Neural progenitor cell (in vitro differentiated cells): ENCODE measurements around the gene HSD17B13.

Source experiments
- EZH2 ChIP-seq: fragments of 200-600 bp; sonication (generic); IDR thresholded peaks from 2 replicates; pipeline ENCODE4 v1.6.1; 2017; ENCODE audit warnings: antibody characterized with exemption, mild to moderate bottlenecking, moderate library complexity
- EZH2phosphoT487 ChIP-seq: fragments of 200-600 bp; sonication (generic); IDR thresholded peaks from 2 replicates; pipeline ENCODE4 v1.6.1; 2017; ENCODE audit warnings: antibody characterized with exemption
- TF ChIP-seq, protein P1 (sequence below): fragments of 200-600 bp; sonication (generic); IDR thresholded peaks from 2 replicates; pipeline ENCODE4 v1.5.1; 2017; ENCODE audit warnings: antibody characterized with exemption, mild to moderate bottlenecking

DNA sequence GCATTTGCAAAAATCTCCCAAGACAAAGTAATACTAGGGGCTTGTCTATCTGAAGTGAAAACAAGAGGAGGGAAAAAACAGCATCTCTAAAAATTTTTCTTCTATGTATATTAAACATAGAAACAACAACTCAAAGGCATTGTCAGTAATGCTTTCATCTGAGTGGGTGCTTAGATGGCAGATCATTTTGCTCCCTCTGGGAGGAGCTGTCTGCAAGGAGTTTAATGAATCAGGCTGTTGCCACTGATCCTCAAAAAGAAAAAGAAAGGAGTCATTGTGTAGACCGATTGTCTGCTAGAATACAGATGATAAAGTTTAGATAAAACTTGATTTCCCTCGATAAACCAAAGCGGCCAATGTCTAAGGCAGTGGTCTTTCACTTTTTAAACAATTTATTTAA, 52.5 kb downstream of the HSD17B13 start:
- TF ChIP-seq, protein P1, sequence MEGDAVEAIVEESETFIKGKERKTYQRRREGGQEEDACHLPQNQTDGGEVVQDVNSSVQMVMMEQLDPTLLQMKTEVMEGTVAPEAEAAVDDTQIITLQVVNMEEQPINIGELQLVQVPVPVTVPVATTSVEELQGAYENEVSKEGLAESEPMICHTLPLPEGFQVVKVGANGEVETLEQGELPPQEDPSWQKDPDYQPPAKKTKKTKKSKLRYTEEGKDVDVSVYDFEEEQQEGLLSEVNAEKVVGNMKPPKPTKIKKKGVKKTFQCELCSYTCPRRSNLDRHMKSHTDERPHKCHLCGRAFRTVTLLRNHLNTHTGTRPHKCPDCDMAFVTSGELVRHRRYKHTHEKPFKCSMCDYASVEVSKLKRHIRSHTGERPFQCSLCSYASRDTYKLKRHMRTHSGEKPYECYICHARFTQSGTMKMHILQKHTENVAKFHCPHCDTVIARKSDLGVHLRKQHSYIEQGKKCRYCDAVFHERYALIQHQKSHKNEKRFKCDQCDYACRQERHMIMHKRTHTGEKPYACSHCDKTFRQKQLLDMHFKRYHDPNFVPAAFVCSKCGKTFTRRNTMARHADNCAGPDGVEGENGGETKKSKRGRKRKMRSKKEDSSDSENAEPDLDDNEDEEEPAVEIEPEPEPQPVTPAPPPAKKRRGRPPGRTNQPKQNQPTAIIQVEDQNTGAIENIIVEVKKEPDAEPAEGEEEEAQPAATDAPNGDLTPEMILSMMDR = peak; percentile 73
- TF ChIP-seq EZH2 (no peak), EZH2phosphoT487 (no peak)
